Nephron (organoid): ENCODE data around the gene ALK.

Experiments
- H3K27ac Mint-ChIP-seq, 3 experiments: 2 replicates each; pipeline ENCODE4 v1.8.0; 2020; ENCODE audit warnings: mixed read lengths in 3 of 3, mild to moderate bottlenecking in 2 of 3, moderate library complexity in 1 of 3
- H3K27me3 Mint-ChIP-seq: 2 replicates; pipeline ENCODE4 v1.8.0; 2021; ENCODE audit warnings: low read depth, mild to moderate bottlenecking, moderate library complexity, mixed read lengths
- H3K36me3 Mint-ChIP-seq: 2 replicates; pipeline ENCODE4 v1.8.0; 2020; ENCODE audit warnings: low read depth, mixed read lengths
- H3K4me1 Mint-ChIP-seq: 2 replicates; pipeline ENCODE4 v1.8.0; 2020; ENCODE audit warnings: mixed read lengths
- H3K4me3 Mint-ChIP-seq, 3 experiments: 2 replicates each; pipeline ENCODE4 v1.8.0; 2020; ENCODE audit warnings: mild to moderate bottlenecking in 3 of 3, mixed read lengths in 3 of 3, moderate library complexity in 2 of 3
- H3K9me3 Mint-ChIP-seq: 2 replicates; pipeline ENCODE4 v1.8.0; 2020; ENCODE audit warnings: mixed read lengths
- CTCF ChIP-seq, 3 experiments: fragments of 200-600 bp; sonication (generic); IDR thresholded peaks; one replicate each; pipeline ENCODE4 v1.5.0; 2021; ENCODE audit warnings: antibody characterized with exemption in 3 of 3; ENCODE audit not compliant: unreplicated experiment in 3 of 3

The ALK gene

GRCh38 chr2:29560566-29560965, 360.8 kb downstream of the ALK start:
- H3K4me3 Mint-ChIP-seq = no peak overlapping the region
- no peaks in the 10 kb centered on the region for H3K9me3 Mint-ChIP-seq
- no peaks in the 10 kb centered on the region for H3K4me1 Mint-ChIP-seq
- no peaks in the 10 kb centered on the region for H3K36me3 Mint-ChIP-seq
- peaks cover 10% of the 10 kb centered on the region for H3K27me3 Mint-ChIP-seq
- no peak overlapping the region for H3K27ac Mint-ChIP-seq
- no peak for TF ChIP-seq CTCF (IDR thresholded peaks at IDR 0.05; ENCODE audit: unreplicated experiment in 3 of 3)

GRCh38 chr2:29560030-29560429, 361.4 kb downstream of the ALK start:
- H3K27ac Mint-ChIP-seq = no peak overlapping the region
- H3K27me3 Mint-ChIP-seq = peaks cover 13% of the 10 kb centered on the region
- H3K36me3 Mint-ChIP-seq = no peaks in the 10 kb centered on the region
- TF ChIP-seq CTCF (IDR thresholded peaks at IDR 0.05; ENCODE audit: unreplicated experiment in 3 of 3) = no peak
- no peaks in the 10 kb centered on the region for H3K9me3 Mint-ChIP-seq
- no peak overlapping the region for H3K4me3 Mint-ChIP-seq
- H3K4me1 Mint-ChIP-seq = no peaks in the 10 kb centered on the region

GRCh38 chr2:29559578-29559977, 361.8 kb downstream of the ALK start:
- H3K4me1 Mint-ChIP-seq = no peaks in the 10 kb centered on the region
- no peaks in the 10 kb centered on the region for H3K36me3 Mint-ChIP-seq
- no peak overlapping the region for H3K27ac Mint-ChIP-seq
- peaks cover 14% of the 10 kb centered on the region for H3K27me3 Mint-ChIP-seq
- H3K4me3 Mint-ChIP-seq = no peak overlapping the region
- no peak for TF ChIP-seq CTCF (IDR thresholded peaks at IDR 0.05; ENCODE audit: unreplicated experiment in 3 of 3)
- no peaks in the 10 kb centered on the region for H3K9me3 Mint-ChIP-seq

GRCh38 chr2:29558097-29558496, 363.3 kb downstream of the ALK start:
- Mint-ChIP-seq H3K27ac (no peak overlapping the region), H3K4me1 (no peaks in the 10 kb centered on the region), H3K27me3 (peaks cover 15% of the 10 kb centered on the region), H3K9me3 (no peaks in the 10 kb centered on the region), H3K4me3 (no peak overlapping the region), H3K36me3 (no peaks in the 10 kb centered on the region)
- no peak for TF ChIP-seq CTCF (IDR thresholded peaks at IDR 0.05; ENCODE audit: unreplicated experiment in 3 of 3)

- Mint-ChIP-seq H3K36me3 (no peaks in the 10 kb centered on the region), H3K27me3 (peaks cover 15% of the 10 kb centered on the region), H3K4me3 (no peak overlapping the region), H3K27ac (no peak overlapping the region), H3K9me3 (no peaks in the 10 kb centered on the region), H3K4me1 (no peaks in the 10 kb centered on the region)
- TF ChIP-seq CTCF (IDR thresholded peaks at IDR 0.05; ENCODE audit: unreplicated experiment in 3 of 3) = no peak
Measured at GRCh38 chr2:29557268-29557667, 364.1 kb downstream of the ALK start.

- Mint-ChIP-seq H3K27me3 (peaks cover 22% of the 10 kb centered on the region), H3K27ac (no peak overlapping the region), H3K9me3 (no peaks in the 10 kb centered on the region), H3K4me1 (no peaks in the 10 kb centered on the region), H3K36me3 (no peaks in the 10 kb centered on the region), H3K4me3 (no peak overlapping the region)
- TF ChIP-seq CTCF (IDR thresholded peaks at IDR 0.05; ENCODE audit: unreplicated experiment in 3 of 3) = no peak
Measured at GRCh38 chr2:29549069-29549380, 372.4 kb downstream of the ALK start.
